ENCODE data around the gene TSKU. TPM values are rescaled to one million over a fixed set of nuclear protein-coding genes. Genes with fewer than 3 reads are reported as not detected.

Gene TSKU
- total RNA-seq, 1 donor from 2014 or later = 7.1 TPM

- H4K20me1 ChIP-seq (ENCODE audit: low read depth) = no peaks in the 10 kb centered on the region
- Mint-ChIP-seq H3K9me3 (peaks cover 3% of the 10 kb centered on the region), H3K27ac (no peak overlapping the region), H3K36me3 (no peaks in the 10 kb centered on the region), H3K27me3 (ENCODE audit: insufficient read depth, low read depth) (peaks cover 5% of the 10 kb centered on the region), H3K4me3 (no peak overlapping the region), H3K4me1 (peaks cover 17% of the 10 kb centered on the region)
- H3K9me3 ChIP-seq (ENCODE audit: low read depth) = no peaks in the 10 kb centered on the region
- no peak for TF ChIP-seq EZH2 (IDR thresholded peaks at IDR 0.05)
- TF ChIP-seq, protein P1, sequence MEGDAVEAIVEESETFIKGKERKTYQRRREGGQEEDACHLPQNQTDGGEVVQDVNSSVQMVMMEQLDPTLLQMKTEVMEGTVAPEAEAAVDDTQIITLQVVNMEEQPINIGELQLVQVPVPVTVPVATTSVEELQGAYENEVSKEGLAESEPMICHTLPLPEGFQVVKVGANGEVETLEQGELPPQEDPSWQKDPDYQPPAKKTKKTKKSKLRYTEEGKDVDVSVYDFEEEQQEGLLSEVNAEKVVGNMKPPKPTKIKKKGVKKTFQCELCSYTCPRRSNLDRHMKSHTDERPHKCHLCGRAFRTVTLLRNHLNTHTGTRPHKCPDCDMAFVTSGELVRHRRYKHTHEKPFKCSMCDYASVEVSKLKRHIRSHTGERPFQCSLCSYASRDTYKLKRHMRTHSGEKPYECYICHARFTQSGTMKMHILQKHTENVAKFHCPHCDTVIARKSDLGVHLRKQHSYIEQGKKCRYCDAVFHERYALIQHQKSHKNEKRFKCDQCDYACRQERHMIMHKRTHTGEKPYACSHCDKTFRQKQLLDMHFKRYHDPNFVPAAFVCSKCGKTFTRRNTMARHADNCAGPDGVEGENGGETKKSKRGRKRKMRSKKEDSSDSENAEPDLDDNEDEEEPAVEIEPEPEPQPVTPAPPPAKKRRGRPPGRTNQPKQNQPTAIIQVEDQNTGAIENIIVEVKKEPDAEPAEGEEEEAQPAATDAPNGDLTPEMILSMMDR (IDR thresholded peaks at IDR 0.05) = peak; percentile 83
- TF ChIP-seq EZH2phosphoT487 (IDR thresholded peaks at IDR 0.05) = no peak
- H3K9ac ChIP-seq = no peak overlapping the region
- peak; percentile 95 for DNase-seq (ENCODE audit: low spot score)
- H3K4me2 ChIP-seq = peak overlapping the region; percentile 49
- H3F3A ChIP-seq (ENCODE audit: low read depth) = peaks cover 28% of the 10 kb centered on the region
- H3K36me3 ChIP-seq = no peaks in the 10 kb centered on the region
- H2AFZ ChIP-seq (replicated peaks) = peak overlapping the region; percentile 27
- no peak overlapping the region for H3K4me3 ChIP-seq
- H3K4me1 ChIP-seq = peaks cover 35% of the 10 kb centered on the region
- no peaks in the 10 kb centered on the region for H3K79me2 ChIP-seq (ENCODE audit: low read depth)
- no peak overlapping the region for H3K27ac ChIP-seq
- no peaks in the 10 kb centered on the region for H3K27me3 ChIP-seq
Measured at GRCh38 chr11:76807206-76807875, 24.2 kb downstream of the TSKU start.

DNA sequence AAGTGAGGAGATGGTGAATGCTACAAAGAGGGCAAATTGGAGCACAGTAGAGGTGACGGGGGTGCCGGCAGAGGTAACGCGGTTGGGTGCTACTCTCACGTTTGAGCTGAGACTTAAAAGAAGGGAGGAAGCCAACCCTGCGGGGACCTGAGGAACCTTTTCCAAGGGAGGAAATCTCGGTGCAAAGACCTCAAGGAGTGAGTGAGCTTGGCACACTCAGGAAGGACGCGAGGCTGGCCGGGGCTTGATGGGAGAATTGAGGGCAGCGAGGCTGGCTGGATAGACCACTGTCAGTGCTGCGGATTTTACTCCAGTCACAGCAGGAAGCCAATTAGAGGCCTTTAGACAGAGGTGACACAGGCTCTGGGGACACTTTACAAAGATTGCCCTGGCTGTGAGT, 25.0 kb downstream of the TSKU start:
- Mint-ChIP-seq H3K27me3 (ENCODE audit: insufficient read depth, low read depth) (peaks cover 5% of the 10 kb centered on the region), H3K36me3 (no peaks in the 10 kb centered on the region)

DNA sequence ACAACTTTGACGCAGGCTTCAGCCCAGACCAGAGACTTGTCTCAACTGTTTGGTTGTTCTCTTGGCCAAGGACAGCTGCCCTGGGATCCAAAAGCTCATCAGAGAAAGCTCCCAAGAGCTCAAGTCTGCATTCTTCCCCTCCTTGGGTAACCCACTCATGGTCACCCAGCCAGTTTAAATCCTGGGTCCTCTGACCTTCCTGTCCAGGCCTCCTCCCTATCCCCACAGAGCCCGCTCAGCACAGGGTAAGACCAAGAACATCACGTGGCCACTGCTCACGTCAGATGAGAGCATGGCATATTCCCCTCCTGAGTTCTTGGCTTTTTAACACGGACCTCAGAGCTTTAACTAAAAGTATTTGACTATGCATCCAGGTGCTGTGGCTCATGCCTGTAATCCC, 25.8 kb downstream of the TSKU start:
- Mint-ChIP-seq H3K4me1 (peaks cover 17% of the 10 kb centered on the region), H3K36me3 (no peaks in the 10 kb centered on the region)

More for the DNA sequence above, 25.0 kb downstream of the TSKU start:
- Histone ChIP-seq H3K27me3 (no peaks in the 10 kb centered on the region), H3K27ac (no peak overlapping the region), H3K9me3 (ENCODE audit: low read depth) (no peaks in the 10 kb centered on the region), H4K20me1 (ENCODE audit: low read depth) (no peaks in the 10 kb centered on the region), H3K4me1 (peaks cover 30% of the 10 kb centered on the region), H3K9ac (no peak overlapping the region), H2AFZ (replicated peaks) (no peak overlapping the region), H3K79me2 (ENCODE audit: low read depth) (no peaks in the 10 kb centered on the region), H3K4me3 (no peak overlapping the region), H3K4me2 (peak overlapping the region; percentile 19), H3F3A (ENCODE audit: low read depth) (peaks cover 28% of the 10 kb centered on the region), H3K36me3 (no peaks in the 10 kb centered on the region)
- Mint-ChIP-seq H3K4me1 (peaks cover 17% of the 10 kb centered on the region), H3K4me3 (no peak overlapping the region), H3K27ac (no peak overlapping the region), H3K9me3 (peaks cover 7% of the 10 kb centered on the region)
- DNase-seq (ENCODE audit: low spot score) = peak; percentile 48
- no peak for TF ChIP-seq EZH2 (IDR thresholded peaks at IDR 0.05)
- TF ChIP-seq EZH2phosphoT487 (IDR thresholded peaks at IDR 0.05) = no peak
- TF ChIP-seq, protein P1 (IDR thresholded peaks at IDR 0.05) = no peak

More for the DNA sequence above, 25.8 kb downstream of the TSKU start:
- no peaks in the 10 kb centered on the region for H3K36me3 ChIP-seq
- H3K27me3 ChIP-seq = no peaks in the 10 kb centered on the region
- H3F3A ChIP-seq (ENCODE audit: low read depth) = peaks cover 28% of the 10 kb centered on the region
- no peaks in the 10 kb centered on the region for H4K20me1 ChIP-seq (ENCODE audit: low read depth)
- H3K79me2 ChIP-seq (ENCODE audit: low read depth) = no peaks in the 10 kb centered on the region
- no peak overlapping the region for H2AFZ ChIP-seq (replicated peaks)
- no peak overlapping the region for H3K4me3 Mint-ChIP-seq
- H3K9me3 ChIP-seq (ENCODE audit: low read depth) = no peaks in the 10 kb centered on the region
- peaks cover 30% of the 10 kb centered on the region for H3K4me1 ChIP-seq
- no peak overlapping the region for H3K4me3 ChIP-seq
- H3K4me2 ChIP-seq = peak overlapping the region; percentile 19
- peaks cover 7% of the 10 kb centered on the region for H3K9me3 Mint-ChIP-seq
- DNase-seq (ENCODE audit: low spot score) = no peak
- H3K27ac ChIP-seq = no peak overlapping the region
- H3K27me3 Mint-ChIP-seq (ENCODE audit: insufficient read depth, low read depth) = peaks cover 5% of the 10 kb centered on the region
- no peak overlapping the region for H3K27ac Mint-ChIP-seq
- TF ChIP-seq, protein P1 (IDR thresholded peaks at IDR 0.05) = no peak
- TF ChIP-seq EZH2phosphoT487 (IDR thresholded peaks at IDR 0.05) (no peak), EZH2 (IDR thresholded peaks at IDR 0.05) (no peak)
- H3K9ac ChIP-seq = no peak overlapping the region
